ENCODE results near the gene CARMIL3.
A peak's percentile ranks its signal among the peaks of the same experiment; 100 is the strongest.
"Not testable (repeated sequence)": the region's sequence is repeated elsewhere in the genome, so short reads cannot be mapped to it uniquely, and the experiment has no call there.

CARMIL3 gene

DNA sequence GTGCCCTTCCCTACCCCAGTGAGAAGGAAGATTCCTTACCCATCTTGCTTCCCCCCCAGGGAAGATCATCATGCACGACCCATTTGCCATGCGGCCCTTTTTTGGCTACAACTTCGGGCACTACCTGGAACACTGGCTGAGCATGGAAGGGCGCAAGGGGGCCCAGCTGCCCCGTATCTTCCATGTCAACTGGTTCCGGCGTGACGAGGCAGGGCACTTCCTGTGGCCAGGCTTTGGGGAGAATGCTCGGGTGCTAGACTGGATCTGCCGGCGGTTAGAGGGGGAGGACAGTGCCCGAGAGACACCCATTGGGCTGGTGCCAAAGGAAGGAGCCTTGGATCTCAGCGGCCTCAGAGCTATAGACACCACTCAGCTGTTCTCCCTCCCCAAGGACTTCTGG is 51.6 kb downstream of the CARMIL3 start:
- H3K4me1 ChIP-seq (ENCODE audit: control insufficient read depth in 1 of 2, insufficient read depth in 2 of 2, low read length in 2 of 2): no peaks in the 10 kb centered on the region
- no peaks in the 10 kb centered on the region for H3K27me3 ChIP-seq (ENCODE audit: low read depth, low read length)
- peaks cover 10 to 34% of the 10 kb centered on the region in 2 donors for H3K36me3 ChIP-seq (ENCODE audit: control insufficient read depth in 1 of 2, insufficient read depth in 2 of 2, low read length in 2 of 2)
- no peak overlapping the region for H3K4me3 ChIP-seq (ENCODE audit: low read depth in 1 of 2, low read length in 2 of 2)
- H3K9me3 ChIP-seq (ENCODE audit: control insufficient read depth in 1 of 2, low read length in 2 of 2): no peaks in the 10 kb centered on the region
- H3K27ac ChIP-seq (ENCODE audit: low read length): no peak overlapping the region

DNA sequence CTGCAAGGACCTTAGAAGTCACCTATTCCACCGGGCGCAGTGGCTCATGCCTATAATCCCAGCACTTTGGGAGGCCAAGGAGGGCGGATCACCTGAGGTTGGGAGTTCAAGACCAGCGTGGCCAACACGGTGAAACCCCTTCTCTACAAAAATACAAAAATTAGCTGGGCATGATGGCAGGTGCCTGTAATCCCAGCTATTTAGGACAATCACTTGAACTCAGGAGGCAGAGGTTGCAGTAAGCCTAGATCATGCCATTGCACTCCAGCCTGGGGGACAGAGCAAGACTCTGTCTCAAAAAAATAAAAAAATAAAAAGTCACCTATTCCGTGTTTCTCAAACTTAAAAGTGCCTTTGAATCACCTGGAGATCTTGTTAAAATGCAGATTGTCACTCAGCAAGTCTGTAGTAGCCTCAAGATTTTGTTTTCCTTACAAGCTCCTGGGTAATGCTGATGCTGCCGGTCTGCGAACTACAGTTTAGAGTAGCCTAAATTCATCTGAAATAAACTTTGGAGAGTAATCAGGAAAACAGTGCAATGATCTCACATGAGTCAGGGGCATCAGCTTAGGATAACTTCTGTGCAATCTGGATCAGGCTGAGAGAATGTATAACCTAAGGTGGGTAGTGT is 53.9 kb downstream of the CARMIL3 start:
- not testable (repeated sequence) for H3K27me3 ChIP-seq (ENCODE audit: low read depth, low read length); H3K9me3 ChIP-seq (ENCODE audit: control insufficient read depth in 1 of 2, low read length in 2 of 2); H3K4me3 ChIP-seq (ENCODE audit: low read depth in 1 of 2, low read length in 2 of 2); H3K4me1 ChIP-seq (ENCODE audit: control insufficient read depth in 1 of 2, insufficient read depth in 2 of 2, low read length in 2 of 2); H3K27ac ChIP-seq (ENCODE audit: low read length)
- H3K36me3 ChIP-seq (ENCODE audit: control insufficient read depth in 1 of 2, insufficient read depth in 2 of 2, low read length in 2 of 2): peaks cover 9 to 22% of the 10 kb centered on the region in 2 donors

- Histone ChIP-seq H3K27ac (ENCODE audit: low read length) (no peak overlapping the region), H3K9me3 (ENCODE audit: control insufficient read depth in 1 of 2, low read length in 2 of 2) (no peaks in the 10 kb centered on the region), H3K4me3 (ENCODE audit: low read depth in 1 of 2, low read length in 2 of 2) (no peak overlapping the region), H3K27me3 (ENCODE audit: low read depth, low read length) (no peaks in the 10 kb centered on the region), H3K4me1 (ENCODE audit: control insufficient read depth in 1 of 2, insufficient read depth in 2 of 2, low read length in 2 of 2) (peaks cover 4 to 7% of the 10 kb centered on the region in 2 donors), H3K36me3 (ENCODE audit: control insufficient read depth in 1 of 2, insufficient read depth in 2 of 2, low read length in 2 of 2) (peaks cover 6 to 15% of the 10 kb centered on the region in 2 donors)
Observed at GRCh38 chr14:24106672-24107271, 55.0 kb downstream of the CARMIL3 start.

DNA sequence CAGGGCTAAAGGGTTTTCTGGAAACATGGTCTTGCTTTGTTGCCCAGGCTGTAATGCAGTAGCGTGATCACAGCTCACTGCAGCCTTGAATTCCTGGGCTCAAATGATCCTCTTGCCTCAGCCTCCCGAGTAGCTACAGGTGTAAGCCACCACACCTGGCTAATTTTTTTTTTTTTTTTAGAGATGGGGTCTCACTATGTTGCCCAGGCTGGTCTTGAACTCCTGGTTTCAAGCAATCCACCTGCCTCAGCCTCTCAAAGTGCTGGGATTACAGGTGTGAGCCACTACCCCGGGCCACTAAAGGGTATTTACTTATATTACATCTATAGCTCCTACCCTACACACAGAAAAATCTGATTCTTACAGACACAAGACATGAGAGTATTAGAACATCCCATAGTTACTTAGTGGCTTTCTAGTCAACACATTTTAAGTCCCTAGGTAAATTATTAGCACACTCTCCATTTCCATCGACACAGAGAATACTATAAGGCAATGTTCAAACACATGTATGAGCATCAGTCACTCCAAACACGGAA is 56.6 kb downstream of the CARMIL3 start:
- Histone ChIP-seq H3K9me3 (ENCODE audit: control insufficient read depth in 1 of 2, low read length in 2 of 2) (no peaks in the 10 kb centered on the region), H3K4me3 (ENCODE audit: low read depth in 1 of 2, low read length in 2 of 2) (no peak overlapping the region), H3K36me3 (ENCODE audit: control insufficient read depth in 1 of 2, insufficient read depth in 2 of 2, low read length in 2 of 2) (peaks cover 2 to 6% of the 10 kb centered on the region in 2 donors), H3K27me3 (ENCODE audit: low read depth, low read length) (no peaks in the 10 kb centered on the region), H3K4me1 (ENCODE audit: control insufficient read depth in 1 of 2, insufficient read depth in 2 of 2, low read length in 2 of 2) (peaks cover 7 to 9% of the 10 kb centered on the region in 2 donors), H3K27ac (ENCODE audit: low read length) (peak overlapping the region; percentile 10)

DNA sequence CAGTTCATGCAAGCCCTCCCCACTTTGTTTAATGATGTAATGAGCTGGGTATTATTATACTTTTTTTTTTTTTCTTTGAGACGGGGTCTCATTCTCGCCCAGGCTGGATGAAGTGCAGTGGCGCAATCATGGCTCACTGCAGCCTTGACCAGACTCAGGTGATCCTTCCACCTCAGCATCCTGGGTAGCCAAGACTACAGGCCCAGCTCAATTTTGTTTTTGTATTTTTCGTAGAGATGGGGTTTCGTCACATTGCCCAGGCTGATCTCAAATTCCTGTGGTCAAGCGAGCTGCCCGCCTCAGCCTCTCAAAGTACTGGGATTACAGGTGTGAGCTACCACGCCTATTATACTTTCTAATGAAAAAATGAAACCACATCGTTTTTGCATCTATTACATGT is 58.3 kb downstream of the CARMIL3 start:
- Histone ChIP-seq H3K4me3 (ENCODE audit: low read depth in 1 of 2, low read length in 2 of 2) (no peak overlapping the region), H3K9me3 (ENCODE audit: control insufficient read depth in 1 of 2, low read length in 2 of 2) (no peaks in the 10 kb centered on the region), H3K36me3 (ENCODE audit: control insufficient read depth in 1 of 2, insufficient read depth in 2 of 2, low read length in 2 of 2) (peaks cover 0 to 12% of the 10 kb centered on the region in 2 donors), H3K27me3 (ENCODE audit: low read depth, low read length) (no peaks in the 10 kb centered on the region), H3K27ac (ENCODE audit: low read length) (no peak overlapping the region), H3K4me1 (ENCODE audit: control insufficient read depth in 1 of 2, insufficient read depth in 2 of 2, low read length in 2 of 2) (peaks cover 11 to 12% of the 10 kb centered on the region in 2 donors)

DNA sequence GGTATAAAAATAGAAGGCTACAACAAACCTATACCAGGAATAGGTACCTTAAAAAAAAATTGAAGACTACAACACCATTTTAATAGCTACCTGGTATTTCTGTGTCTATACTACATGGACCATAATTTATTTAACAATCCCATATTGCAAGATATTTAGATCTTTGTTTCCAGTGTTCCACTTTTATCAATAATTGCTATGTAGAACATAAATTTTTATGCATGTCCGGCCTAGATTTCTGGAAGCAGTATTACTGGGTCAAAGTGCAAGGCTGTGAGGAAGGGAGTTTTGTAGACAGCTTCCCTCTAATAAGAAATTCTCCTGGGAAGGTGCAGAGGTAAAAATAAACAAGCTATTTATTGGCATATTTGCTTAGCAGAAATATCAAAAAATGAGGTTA is 58.7 kb downstream of the CARMIL3 start:
- peaks cover 12 to 14% of the 10 kb centered on the region in 2 donors for H3K4me1 ChIP-seq (ENCODE audit: control insufficient read depth in 1 of 2, insufficient read depth in 2 of 2, low read length in 2 of 2)
- H3K27me3 ChIP-seq (ENCODE audit: low read depth, low read length): no peaks in the 10 kb centered on the region
- H3K27ac ChIP-seq (ENCODE audit: low read length): no peak overlapping the region
- H3K9me3 ChIP-seq (ENCODE audit: control insufficient read depth in 1 of 2, low read length in 2 of 2): no peaks in the 10 kb centered on the region
- H3K4me3 ChIP-seq (ENCODE audit: low read depth in 1 of 2, low read length in 2 of 2): no peak overlapping the region
- H3K36me3 ChIP-seq (ENCODE audit: control insufficient read depth in 1 of 2, insufficient read depth in 2 of 2, low read length in 2 of 2): peaks cover 0 to 12% of the 10 kb centered on the region in 2 donors

DNA sequence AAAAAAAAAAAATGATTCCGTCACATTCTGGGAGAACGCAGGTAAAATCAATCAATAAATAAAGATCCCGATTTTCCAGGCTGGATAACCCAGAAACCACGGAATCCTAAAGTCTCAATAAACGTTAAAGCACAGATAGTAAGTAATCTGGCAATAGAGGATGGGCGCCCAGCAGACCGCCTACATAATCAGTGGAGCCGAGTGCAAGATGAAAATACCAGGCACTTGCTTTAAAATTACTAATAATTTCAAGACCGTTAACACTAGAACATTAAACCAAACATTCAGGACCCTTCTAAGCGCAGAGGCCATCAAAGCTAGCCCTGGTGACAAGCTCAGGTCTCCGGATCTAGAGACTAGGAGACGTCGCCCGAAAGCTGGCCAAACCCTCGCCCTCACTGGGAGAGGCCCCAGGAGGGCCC is 61.6 kb downstream of the CARMIL3 start:
- H3K27ac ChIP-seq (ENCODE audit: low read length): peak overlapping the region; percentile 100
- H3K9me3 ChIP-seq (ENCODE audit: control insufficient read depth in 1 of 2, low read length in 2 of 2): no peaks in the 10 kb centered on the region
- peaks cover 23 to 25% of the 10 kb centered on the region in 2 donors for H3K4me1 ChIP-seq (ENCODE audit: control insufficient read depth in 1 of 2, insufficient read depth in 2 of 2, low read length in 2 of 2)
- H3K27me3 ChIP-seq (ENCODE audit: low read depth, low read length): no peaks in the 10 kb centered on the region
- H3K4me3 ChIP-seq (ENCODE audit: low read depth in 1 of 2, low read length in 2 of 2): peak overlapping the region; percentile 87 to 89
- H3K36me3 ChIP-seq (ENCODE audit: control insufficient read depth in 1 of 2, insufficient read depth in 2 of 2, low read length in 2 of 2): peaks cover 12 to 25% of the 10 kb centered on the region in 2 donors

DNA sequence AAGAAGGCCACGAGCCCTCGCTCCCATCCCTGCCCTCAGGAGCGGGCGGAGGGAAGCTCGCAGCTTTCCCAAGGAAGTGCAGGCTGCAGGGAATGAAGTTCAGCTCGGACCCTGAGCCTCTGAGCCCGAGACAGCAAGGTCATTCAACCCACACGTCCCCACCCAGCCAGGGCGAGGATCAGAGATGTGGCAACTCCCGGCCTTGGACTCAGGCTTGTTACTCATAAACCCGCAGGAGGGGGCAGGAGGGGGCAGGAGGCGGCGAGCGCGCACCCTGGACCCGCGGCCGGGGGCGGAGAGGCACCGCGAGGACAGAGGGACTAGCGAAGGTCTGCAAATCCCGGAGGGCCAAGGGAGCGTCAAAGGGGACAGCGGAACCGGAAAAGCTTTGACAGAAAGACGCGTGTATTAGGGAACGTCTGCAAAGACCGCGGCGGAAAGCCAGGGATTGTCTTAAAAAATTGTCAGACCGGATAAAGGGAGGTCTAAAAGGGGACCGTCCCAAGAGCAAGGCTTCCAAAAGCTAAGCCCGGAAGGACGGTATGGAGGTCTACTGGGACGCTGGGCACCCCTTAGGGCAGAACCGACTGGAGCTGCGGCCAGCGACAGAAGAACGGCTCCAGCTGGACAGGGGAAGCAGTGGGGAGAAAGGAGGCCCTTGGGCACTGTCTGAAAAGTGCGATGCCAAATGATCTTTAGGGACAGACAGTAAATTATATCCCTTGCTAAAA is 62.2 kb downstream of the CARMIL3 start:
- Histone ChIP-seq H3K36me3 (ENCODE audit: control insufficient read depth in 1 of 2, insufficient read depth in 2 of 2, low read length in 2 of 2) (peaks cover 18 to 31% of the 10 kb centered on the region in 2 donors), H3K27me3 (ENCODE audit: low read depth, low read length) (no peaks in the 10 kb centered on the region), H3K4me3 (ENCODE audit: low read depth in 1 of 2, low read length in 2 of 2) (peak overlapping the region; percentile 87 to 89), H3K9me3 (ENCODE audit: control insufficient read depth in 1 of 2, low read length in 2 of 2) (no peaks in the 10 kb centered on the region), H3K27ac (ENCODE audit: low read length) (peak overlapping the region; percentile 100), H3K4me1 (ENCODE audit: control insufficient read depth in 1 of 2, insufficient read depth in 2 of 2, low read length in 2 of 2) (peaks cover 18 to 21% of the 10 kb centered on the region in 2 donors)

- Histone ChIP-seq H3K27me3 (ENCODE audit: low read depth, low read length) (no peaks in the 10 kb centered on the region), H3K4me3 (ENCODE audit: low read depth in 1 of 2, low read length in 2 of 2) (peak within 1 kb of the TSS; percentile 87 to 89), H3K4me1 (ENCODE audit: control insufficient read depth in 1 of 2, insufficient read depth in 2 of 2, low read length in 2 of 2) (peaks cover 15 to 21% of the 10 kb centered on the region in 2 donors), H3K27ac (ENCODE audit: low read length) (peak within 1 kb of the TSS; percentile 100), H3K36me3 (ENCODE audit: control insufficient read depth in 1 of 2, insufficient read depth in 2 of 2, low read length in 2 of 2) (peaks cover 26 to 39% of the 10 kb centered on the region in 2 donors), H3K9me3 (ENCODE audit: control insufficient read depth in 1 of 2, low read length in 2 of 2) (no peaks in the 10 kb centered on the region)
Observed at GRCh38 chr14:24114532-24115421, 63.0 kb downstream of the CARMIL3 start, which contains the start of the genes DCAF11 and NRL. Gene DCAF11 (plus strand): TSS chr14:24114777. CDS start chr14:24115595, 818 bp downstream. Gene NRL (minus strand): TSS chr14:24114949. CDS start chr14:24082848, 32,101 bp downstream.

DNA sequence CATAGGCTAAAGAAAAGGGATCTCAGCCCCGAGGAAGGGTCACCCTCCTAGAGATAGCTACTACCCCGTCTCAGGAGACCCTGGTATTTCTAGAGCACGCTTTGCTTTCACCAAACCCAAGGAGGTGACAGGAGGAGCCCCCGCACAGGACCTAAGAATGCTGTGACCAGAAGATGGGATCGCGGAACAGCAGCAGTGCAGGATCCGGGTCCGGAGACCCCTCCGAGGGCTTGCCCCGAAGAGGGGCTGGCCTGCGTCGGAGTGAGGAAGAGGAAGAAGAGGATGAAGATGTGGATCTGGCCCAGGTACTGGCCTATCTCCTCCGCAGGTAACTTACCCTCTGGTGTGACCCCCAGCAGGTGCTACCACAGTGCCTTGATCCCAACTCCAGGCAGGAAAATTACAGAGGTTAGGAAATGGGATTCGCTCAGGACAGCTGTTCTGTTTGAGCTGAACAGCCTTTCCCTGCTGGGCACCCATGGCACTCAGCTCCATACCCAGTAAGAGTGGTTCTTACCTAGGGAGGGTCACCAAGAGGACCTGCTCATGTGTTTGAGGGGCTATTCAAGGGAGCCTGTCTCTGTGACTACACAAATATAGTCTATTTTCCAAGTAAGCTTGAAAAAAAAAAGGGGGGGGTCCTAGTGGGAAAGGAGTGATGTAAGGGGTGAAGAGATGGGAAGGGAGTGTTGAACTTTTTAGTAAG is 63.8 kb downstream of the CARMIL3 start:
- Histone ChIP-seq H3K4me3 (ENCODE audit: low read depth in 1 of 2, low read length in 2 of 2) (peak overlapping the region; percentile 87 to 89), H3K4me1 (ENCODE audit: control insufficient read depth in 1 of 2, insufficient read depth in 2 of 2, low read length in 2 of 2) (peaks cover 15 to 21% of the 10 kb centered on the region in 2 donors), H3K9me3 (ENCODE audit: control insufficient read depth in 1 of 2, low read length in 2 of 2) (no peaks in the 10 kb centered on the region), H3K27me3 (ENCODE audit: low read depth, low read length) (no peaks in the 10 kb centered on the region), H3K27ac (ENCODE audit: low read length) (peak overlapping the region; percentile 100), H3K36me3 (ENCODE audit: control insufficient read depth in 1 of 2, insufficient read depth in 2 of 2, low read length in 2 of 2) (peaks cover 28 to 41% of the 10 kb centered on the region in 2 donors)
